Activated CD8-positive, alpha-beta memory T cell treated with anti-CD3 and anti-CD28 coated beads, Interleukin-2, amount 50 U/mL, for 24 hours (primary cell): Measurements from ENCODE around the gene COL2A1.

ENCODE experiments used
- DNase-seq: peaks from one replicate; pipeline ENCODE4 v3.0.0-alpha.2; 2020; ENCODE audit errors: extremely low read depth

Gene COL2A1

DNA sequence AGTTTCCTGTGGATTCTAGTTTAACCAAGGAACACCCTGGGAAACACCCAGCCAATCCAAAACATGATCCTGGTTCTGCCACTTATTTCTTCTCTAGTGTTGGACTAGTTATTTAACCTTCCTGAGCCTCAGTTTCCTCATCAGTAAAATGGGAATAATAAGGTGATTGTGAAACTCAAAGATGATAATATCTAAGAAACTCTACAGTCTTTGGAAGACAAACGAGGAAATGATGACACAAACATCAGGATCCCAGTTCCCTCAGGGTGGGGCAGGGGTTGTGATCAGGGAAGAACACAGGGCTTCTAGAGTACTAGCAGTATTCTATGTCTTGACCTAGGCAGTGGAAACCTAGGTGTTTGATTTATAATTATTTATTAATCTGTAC is 58.9 kb downstream of the COL2A1 start:
- no peak for DNase-seq

DNA sequence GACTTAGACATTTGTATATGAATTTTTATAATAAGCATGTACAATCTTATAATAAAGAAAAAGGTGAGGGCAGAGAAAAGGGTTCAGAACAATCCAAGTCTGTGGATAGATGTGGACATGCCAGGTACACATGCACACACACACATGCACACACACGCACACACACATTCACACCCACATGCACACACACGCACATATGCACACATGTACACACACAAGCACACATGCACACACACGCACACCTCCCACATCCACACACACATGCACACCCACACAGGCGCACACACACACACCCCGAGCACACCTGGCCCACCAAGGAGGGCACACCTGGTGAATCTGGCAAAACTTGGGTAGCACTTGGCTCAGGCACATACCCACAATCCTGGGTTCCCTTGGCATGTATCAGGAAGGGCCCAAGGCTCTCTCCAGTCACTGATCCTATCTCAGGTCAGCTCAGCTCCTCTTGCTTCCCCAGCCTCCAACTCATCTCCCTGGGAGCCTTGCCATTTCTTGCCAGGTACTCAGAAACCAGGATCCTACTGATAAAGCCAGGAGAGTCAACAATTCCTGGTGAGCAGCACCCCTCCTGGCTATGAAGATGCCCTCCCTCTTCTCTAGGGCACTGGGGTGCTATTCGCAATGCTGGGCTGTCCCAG is 59.5 kb downstream of the COL2A1 start:
- no peak for DNase-seq

DNA sequence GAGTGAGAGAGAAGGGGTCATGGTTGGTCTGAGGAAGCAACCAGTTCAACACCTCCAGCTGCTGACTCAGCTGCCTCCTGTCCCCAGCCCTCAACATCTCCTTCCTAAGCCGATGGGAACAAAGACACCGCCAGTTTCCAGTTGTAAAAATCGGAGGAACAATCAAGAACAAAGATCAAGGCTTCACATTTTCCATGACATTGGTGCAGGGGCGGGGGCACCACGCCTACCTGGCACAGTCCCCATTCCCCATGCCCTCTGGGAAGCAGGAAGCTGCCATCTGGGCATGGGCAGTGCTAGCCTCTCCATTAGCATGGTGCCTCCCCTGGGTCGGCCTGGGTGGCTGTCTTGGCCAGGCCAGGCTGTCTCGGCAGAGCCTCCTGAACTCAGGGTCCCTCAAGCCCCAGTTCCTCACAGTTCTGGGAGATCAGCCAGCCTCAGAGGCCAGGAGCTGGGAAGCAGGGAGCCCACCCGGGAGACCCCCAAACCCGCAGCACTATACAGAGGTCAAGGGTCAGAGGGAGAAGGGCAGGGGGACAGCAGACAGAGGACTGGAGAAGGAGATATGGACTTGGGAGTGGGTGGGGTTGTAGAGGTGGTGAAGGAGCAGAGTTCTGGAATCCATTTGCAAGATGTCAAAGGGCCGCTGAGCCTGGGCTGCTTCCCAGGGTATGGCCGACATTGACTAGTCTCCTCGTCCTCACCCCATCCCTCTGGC is 60.5 kb downstream of the COL2A1 start:
- no peak for DNase-seq

DNA sequence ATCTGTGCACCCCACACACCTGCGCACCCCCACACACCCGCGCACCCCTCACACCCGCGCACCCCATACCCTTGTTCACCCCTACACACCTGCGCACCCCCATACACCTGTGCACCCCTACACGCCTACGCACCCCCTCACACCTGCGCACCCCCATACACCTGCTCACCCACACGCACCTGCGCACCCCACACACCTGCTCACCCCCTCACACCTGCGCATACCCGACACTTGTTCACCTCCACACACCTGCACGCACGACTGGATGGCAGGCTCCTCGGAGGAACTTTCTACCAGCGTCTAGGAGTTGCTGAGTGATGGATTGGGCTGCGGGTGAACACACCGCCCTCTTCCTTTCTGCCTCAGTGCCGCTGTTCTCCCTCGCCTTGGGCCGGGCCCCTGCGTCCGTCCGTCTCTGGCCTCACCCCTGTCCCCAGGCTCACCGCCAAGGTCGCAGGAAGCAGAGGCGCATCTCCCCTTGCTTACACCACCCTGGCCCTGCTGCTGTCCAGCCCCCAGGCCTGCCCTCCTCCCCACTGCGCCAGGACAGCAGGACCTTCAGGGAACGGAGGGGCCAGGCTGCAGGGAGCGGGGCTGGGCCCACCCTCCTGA is 61.6 kb downstream of the COL2A1 start:
- DNase-seq: no peak

DNA sequence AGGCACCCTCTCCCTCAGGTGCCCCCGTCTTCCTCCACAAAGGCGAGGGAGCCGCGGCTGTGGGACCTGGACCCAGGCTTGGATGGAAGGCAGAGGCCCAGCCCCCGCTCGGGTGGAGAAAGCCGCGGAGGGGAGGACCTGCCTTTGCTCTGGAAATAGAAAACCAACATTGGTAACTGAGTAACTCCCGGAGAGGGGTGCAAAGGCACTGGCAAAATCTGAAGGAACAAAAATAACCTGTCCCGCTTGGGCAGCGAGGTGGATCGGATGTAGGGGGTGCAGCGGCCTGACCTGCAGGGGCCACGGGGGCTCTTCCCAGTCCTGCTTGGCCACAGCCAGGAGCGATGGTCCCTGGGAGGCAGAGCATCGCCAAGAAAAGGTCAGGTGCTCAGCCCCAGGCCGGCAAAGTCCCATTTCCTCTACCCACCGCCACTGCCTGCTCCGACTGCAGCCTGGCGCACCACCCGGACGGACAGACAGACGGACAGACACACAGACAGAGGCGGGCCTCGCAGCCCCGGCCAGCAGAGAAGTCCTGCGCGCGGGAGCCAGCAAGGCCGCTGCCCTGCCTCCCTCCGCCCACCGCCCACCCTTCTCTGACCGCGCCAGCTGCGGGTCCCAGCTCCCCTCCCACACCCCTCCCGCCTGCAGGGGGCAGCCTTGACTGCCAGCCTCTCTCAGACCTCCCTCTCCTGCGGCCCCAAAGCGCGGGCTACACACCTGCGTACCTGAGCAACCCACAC is 62.2 kb downstream of the COL2A1 start:
- DNase-seq: no peak

DNA sequence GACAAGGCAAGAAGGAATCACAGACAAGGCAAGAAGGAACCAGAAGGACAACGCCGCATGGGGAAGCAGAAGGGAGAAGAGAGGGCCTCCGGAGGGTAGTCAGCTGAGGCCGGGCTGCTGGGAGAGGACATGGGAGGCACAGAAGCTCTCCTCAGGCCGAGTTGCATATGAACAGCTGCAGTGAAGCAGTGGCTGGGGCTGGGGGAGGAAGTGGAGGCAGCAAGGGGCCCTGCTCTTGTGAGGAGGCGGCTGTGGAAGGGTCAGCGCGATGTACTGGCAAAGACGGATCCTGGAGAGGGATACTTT is 62.8 kb downstream of the COL2A1 start:
- DNase-seq: no peak

DNA sequence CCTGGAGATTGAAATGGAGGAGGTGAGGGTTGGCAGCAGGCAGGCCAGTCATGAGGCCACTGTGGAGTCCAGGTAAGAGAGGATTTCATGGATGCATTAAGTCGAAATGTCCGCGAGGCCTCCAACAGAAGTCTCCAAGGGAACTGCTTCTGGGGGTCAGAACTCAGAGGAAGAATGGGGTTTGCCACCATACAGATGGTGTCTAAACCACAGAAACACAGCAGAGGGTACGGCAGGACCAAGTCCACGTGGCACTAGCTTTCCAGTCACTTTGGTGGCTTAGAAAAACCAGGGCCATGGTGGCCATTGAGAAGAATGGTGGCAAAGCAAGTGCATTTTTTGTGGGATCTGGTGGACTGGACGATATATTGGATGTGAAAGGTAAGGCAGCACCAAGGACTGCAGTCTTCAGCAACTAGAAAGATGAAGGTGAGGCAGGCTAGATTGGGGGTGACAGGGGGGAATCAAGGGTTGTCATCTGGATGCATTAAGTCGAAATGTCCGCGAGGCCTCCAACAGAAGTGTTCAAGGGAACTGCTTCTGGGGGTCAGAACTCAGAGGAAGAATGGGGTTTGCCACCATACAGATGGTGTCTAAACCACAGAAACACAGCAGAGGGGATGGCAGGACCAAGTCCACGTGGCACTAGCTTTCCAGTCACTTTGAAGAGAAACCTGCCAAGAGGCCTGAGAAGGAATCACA is 63.4 kb downstream of the COL2A1 start:
- no peak for DNase-seq

DNA sequence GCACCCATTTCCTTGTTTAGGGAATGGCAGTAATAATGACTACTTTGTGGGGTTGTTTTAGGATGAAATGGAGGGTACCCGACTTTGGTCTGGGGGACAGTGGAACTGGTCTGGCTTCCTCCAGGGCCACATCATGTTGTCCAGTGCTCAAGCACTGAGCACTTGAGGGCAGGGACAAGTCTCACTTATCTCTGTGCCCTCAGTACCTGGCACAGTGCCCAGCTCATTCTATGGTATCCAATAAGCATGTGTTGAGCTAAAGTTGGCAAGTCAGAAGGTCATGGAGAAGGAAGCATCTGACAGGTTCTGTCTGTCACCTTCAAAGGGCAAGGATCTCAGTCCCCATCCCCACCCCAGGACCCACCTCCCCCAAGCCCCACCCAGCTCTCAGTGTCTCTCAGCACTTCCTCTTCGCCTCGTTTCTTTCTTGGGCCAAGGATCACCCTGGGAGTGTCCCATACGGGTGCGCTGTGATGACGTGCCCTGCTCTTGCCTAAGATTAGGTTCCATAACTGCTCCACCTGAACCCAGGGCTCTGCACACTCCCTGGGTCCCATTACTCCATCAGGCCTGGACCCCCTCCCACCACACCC is 65.2 kb downstream of the COL2A1 start:
- DNase-seq: no peak

DNA sequence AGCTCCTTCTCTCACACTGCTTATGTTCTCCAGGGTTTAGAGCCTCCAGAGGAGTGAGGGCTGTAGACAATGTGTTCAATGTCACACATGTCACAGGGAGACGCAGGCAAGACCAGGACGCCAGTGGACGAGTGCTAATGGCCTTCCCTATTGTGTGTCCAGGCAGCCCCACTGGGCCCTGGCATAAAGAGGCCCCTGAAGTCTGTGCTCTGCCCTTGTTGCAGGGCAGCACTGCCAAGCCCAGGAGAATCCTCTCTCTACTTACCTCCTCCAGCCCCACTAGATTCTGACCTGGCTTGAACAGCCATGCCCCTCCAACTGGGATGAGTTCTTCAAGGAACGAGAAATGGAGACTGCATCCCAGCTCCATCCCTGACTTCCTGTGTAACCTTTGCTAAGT is 65.7 kb downstream of the COL2A1 start:
- no peak for DNase-seq

DNA sequence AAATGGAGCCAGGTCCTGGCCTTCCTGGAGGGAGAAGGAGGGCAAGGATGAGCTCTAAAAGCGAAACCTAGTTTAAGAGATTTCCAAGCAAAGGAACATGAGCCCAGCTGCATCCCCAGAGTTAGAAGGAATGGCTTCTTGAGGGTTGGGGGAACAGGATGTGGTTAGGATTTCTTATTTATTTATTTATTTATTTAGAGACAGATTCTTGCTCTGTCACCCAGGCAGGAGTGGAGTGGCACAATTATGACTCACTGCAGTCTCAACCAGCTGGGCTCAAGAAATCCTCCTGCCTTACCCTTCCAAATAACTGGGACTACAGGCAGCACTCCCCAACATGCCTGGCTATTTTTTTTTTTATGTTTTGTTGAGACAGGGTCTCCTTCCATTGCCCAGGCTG is 66.2 kb downstream of the COL2A1 start:
- DNase-seq: no peak

DNA sequence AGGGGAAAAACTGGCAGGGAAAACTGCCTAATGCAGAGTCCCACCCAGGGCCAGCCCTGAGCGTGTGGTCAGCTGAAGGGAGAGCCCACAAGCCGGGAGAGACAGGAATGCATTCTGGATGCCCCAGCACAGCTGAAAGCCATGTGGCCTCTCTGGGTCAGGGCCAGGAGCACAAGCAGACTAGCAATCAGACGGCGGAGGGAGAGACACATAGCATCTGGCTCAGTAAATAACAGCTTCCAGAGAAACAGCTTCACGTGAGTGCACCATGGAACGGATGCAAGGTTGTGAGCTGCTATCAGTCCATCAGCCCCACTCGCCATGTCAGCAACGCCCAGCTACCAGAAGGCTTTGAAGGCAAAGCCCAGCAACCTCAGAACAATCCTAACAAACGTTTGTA is 69.1 kb downstream of the COL2A1 start:
- DNase-seq: no peak

DNA sequence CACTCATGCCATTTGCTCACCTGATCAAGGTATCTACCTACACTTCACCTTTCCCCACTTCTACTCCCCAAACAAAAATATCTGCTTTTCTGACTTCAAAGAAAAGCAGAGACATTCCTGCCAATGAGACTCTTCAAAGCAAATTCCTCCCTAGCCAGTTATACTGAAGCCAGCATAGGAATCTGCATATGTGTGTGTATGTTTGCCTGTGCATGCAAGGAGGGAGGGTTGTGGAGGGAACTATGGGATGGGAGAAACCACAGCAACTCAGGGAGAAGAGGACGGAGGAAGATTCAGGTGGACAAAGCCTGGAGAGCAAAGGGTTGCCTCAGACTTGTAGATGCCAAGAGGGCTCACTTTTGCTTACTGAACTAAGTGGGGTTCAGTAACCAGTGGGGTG is 73.1 kb downstream of the COL2A1 start:
- no peak for DNase-seq

DNA sequence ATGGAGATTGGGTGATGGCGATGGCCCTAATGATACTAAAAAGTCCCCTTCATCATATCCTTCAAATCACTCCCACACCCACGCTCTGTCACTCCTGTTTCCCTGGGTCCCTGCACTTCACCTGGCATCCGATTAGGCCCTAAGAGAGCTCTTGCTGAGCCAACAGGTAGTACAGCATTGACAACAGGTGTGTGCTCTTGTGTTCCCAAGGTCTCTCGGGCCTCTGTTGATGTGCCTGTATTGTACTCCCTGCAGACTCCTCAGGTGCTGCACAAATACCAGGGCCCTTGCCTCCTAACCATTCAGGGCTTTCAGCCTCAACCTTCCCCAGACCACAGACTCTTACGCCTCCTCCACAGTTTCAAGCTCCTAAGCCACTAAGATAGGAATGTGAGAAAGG is 73.6 kb downstream of the COL2A1 start:
- no peak for DNase-seq

DNA sequence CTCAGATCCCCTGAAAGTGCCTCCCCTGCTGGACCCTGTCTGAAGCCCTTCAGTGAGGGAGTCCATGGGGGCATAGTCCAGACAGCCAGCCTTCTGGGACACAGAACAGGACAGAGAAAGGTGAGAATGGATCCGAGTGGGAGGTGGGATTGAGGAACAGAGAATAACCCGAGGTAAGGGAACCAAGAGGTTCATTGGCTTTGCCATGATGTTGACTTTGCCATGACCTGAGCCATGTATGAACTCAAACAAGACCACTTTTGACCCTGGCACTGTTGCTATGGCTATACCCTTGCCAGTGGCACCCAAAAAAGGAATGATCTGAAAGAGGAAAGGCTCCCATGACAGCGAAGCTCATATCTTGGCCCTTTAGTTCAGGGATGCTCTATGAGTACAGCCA is 76.9 kb downstream of the COL2A1 start:
- DNase-seq: no peak
